H9 (cell line): ENCODE measurements around the gene STAP2. TPM values are rescaled to one million over a fixed set of nuclear protein-coding genes. Genes with fewer than 3 reads are reported as not detected.
A peak's percentile ranks its signal among the peaks of the same experiment; 100 is the strongest.

Experiments
- DNase-seq: peaks from one replicate; pipeline ENCODE4 v3.0.0-alpha.2; 2017
- H2AFZ ChIP-seq: one replicate; pipeline ENCODE4 v1.6.1; 2013; ENCODE audit warnings: mild to moderate bottlenecking, low read length, control low read depth, moderate library complexity
- H2AK5ac ChIP-seq: 2 replicates; pipeline ENCODE4 v1.6.1; 2013; ENCODE audit warnings: low read length, control low read depth, mixed read lengths; ENCODE audit not compliant: insufficient read length
- H2BK120ac ChIP-seq: one replicate; pipeline ENCODE4 v1.6.1; 2013; ENCODE audit warnings: low read depth, mild to moderate bottlenecking, low read length, control low read depth, inconsistent platforms; ENCODE audit not compliant: poor library complexity, severe bottlenecking
- H2BK12ac ChIP-seq: 2 replicates; pipeline ENCODE4 v1.6.1; 2013; ENCODE audit warnings: low read length, control low read depth, mixed read lengths, low read depth; ENCODE audit not compliant: insufficient read length
- H2BK15ac ChIP-seq: 2 replicates; pipeline ENCODE4 v1.6.1; 2013; ENCODE audit warnings: low read depth, low read length, control low read depth
- H2BK20ac ChIP-seq: one replicate; pipeline ENCODE4 v1.6.1; 2013; ENCODE audit warnings: low read depth, mild to moderate bottlenecking, low read length, control low read depth, inconsistent platforms; ENCODE audit not compliant: poor library complexity, severe bottlenecking
- H2BK5ac ChIP-seq: 2 replicates; pipeline ENCODE4 v1.6.1; 2013; ENCODE audit warnings: low read length, control low read depth, mixed read lengths; ENCODE audit not compliant: insufficient read length
- H3K14ac ChIP-seq: 2 replicates; pipeline ENCODE4 v1.6.1; 2013; ENCODE audit warnings: low read length, control low read depth; ENCODE audit not compliant: insufficient read depth
- H3K18ac ChIP-seq: 2 replicates; pipeline ENCODE4 v1.6.1; 2013; ENCODE audit warnings: low read depth, mild to moderate bottlenecking, mixed read lengths, low read length, control low read depth; ENCODE audit not compliant: insufficient read length
- H3K23ac ChIP-seq: 2 replicates; pipeline ENCODE4 v1.6.1; 2013; ENCODE audit warnings: low read length, control low read depth, mixed read lengths, low read depth; ENCODE audit not compliant: insufficient read length
- H3K23me2 ChIP-seq: 2 replicates; pipeline ENCODE4 v1.6.1; 2013; ENCODE audit warnings: low read depth, mild to moderate bottlenecking, mixed read lengths, low read length, control low read depth; ENCODE audit not compliant: insufficient read length, poor library complexity, severe bottlenecking
- H3K27ac ChIP-seq: 2 replicates; pipeline ENCODE4 v1.5.1; 2013; ENCODE audit warnings: low read length, control low read depth, mixed read lengths, low read depth; ENCODE audit not compliant: insufficient read length
- H3K27me3 ChIP-seq: 2 replicates; pipeline ENCODE4 v1.6.1; 2013; ENCODE audit warnings: low read length, control low read depth, inconsistent platforms; ENCODE audit not compliant: insufficient read depth
- H3K4ac ChIP-seq: 2 replicates; pipeline ENCODE4 v1.6.1; 2013; ENCODE audit warnings: low read depth, mild to moderate bottlenecking, control low read depth, inconsistent platforms, low read length, moderate library complexity
- H3K4me1 ChIP-seq: 2 replicates; pipeline ENCODE4 v1.6.1; 2013; ENCODE audit warnings: low read length, control low read depth, inconsistent platforms; ENCODE audit not compliant: insufficient read depth
- H3K4me2 ChIP-seq: 2 replicates; pipeline ENCODE4 v1.6.1; 2013; ENCODE audit warnings: low read length, control low read depth, mixed read lengths; ENCODE audit not compliant: insufficient read length, insufficient read depth
- H3K56ac ChIP-seq: 2 replicates; pipeline ENCODE4 v1.6.1; 2013; ENCODE audit warnings: low read depth, mild to moderate bottlenecking, mixed read lengths, low read length, control low read depth; ENCODE audit not compliant: insufficient read length
- H3K79me1 ChIP-seq: 2 replicates; pipeline ENCODE4 v1.6.1; 2013; ENCODE audit warnings: low read depth, mild to moderate bottlenecking, moderate library complexity, low read length, control low read depth, inconsistent platforms; ENCODE audit not compliant: insufficient read depth, poor library complexity, severe bottlenecking
- H3K79me2 ChIP-seq: 2 replicates; pipeline ENCODE4 v1.6.1; 2013; ENCODE audit warnings: low read length, control low read depth, inconsistent platforms; ENCODE audit not compliant: insufficient read depth
- H3K9ac ChIP-seq: 2 replicates; pipeline ENCODE4 v1.6.1; 2013; ENCODE audit warnings: low read length, control low read depth, mixed read lengths; ENCODE audit not compliant: insufficient read length; ENCODE audit errors: extremely low read depth
- H3K9me3 ChIP-seq: one replicate; pipeline ENCODE4 v1.6.1; 2013; ENCODE audit warnings: low read depth, low read length, inconsistent platforms; ENCODE audit not compliant: control insufficient read depth
- H3T11ph ChIP-seq: one replicate; pipeline ENCODE4 v1.6.1; 2013; ENCODE audit warnings: mild to moderate bottlenecking, low read length, control low read depth, inconsistent platforms
- H4K20me1 ChIP-seq: one replicate; pipeline ENCODE4 v1.6.1; 2013; ENCODE audit not compliant: control insufficient read depth, insufficient read length, insufficient read depth
- H4K5ac ChIP-seq: 2 replicates; pipeline ENCODE4 v1.6.1; 2013; ENCODE audit warnings: low read depth, mild to moderate bottlenecking, mixed read lengths, low read length, control low read depth; ENCODE audit not compliant: insufficient read length
- H4K8ac ChIP-seq: replicated peaks from 2 replicates; pipeline ENCODE4 v1.6.1; 2013; ENCODE audit warnings: low read length, control low read depth, mixed read lengths, low read depth; ENCODE audit not compliant: insufficient read length
- H4K91ac ChIP-seq: 2 replicates; pipeline ENCODE4 v1.6.1; 2013; ENCODE audit warnings: low read depth, mild to moderate bottlenecking, moderate library complexity, mixed read lengths, low read length, control low read depth; ENCODE audit not compliant: insufficient read length
- H3K27ac Mint-ChIP-seq, 3 experiments: 2 replicates in 2 of 3; 3 replicates in 1 of 3; pipeline ENCODE4 v1.8.0; 2020 to 2021; ENCODE audit warnings: mixed read lengths in 3 of 3, mild to moderate bottlenecking in 1 of 3, moderate library complexity in 1 of 3
- H3K27me3 Mint-ChIP-seq: 2 replicates; pipeline ENCODE4 v1.8.0; 2021; ENCODE audit warnings: low read depth, mild to moderate bottlenecking, moderate library complexity, mixed read lengths
- H3K36me3 Mint-ChIP-seq, 3 experiments: 2 replicates in 2 of 3; 3 replicates in 1 of 3; pipeline ENCODE4 v1.8.0; 2020 to 2021; ENCODE audit warnings: low read depth in 3 of 3, mixed read lengths in 3 of 3; ENCODE audit not compliant: insufficient read depth in 1 of 3
- H3K4me1 Mint-ChIP-seq, 2 experiments: 2 replicates each; pipeline ENCODE4 v1.8.0; 2020; ENCODE audit warnings: mixed read lengths in 2 of 2
- H3K4me3 Mint-ChIP-seq, 2 experiments: 2 replicates in 1 of 2; 3 replicates in 1 of 2; pipeline ENCODE4 v1.8.0; 2020 to 2021; ENCODE audit warnings: mild to moderate bottlenecking in 2 of 2, mixed read lengths in 2 of 2, moderate library complexity in 1 of 2
- H3K9me3 Mint-ChIP-seq, 2 experiments: 2 replicates in 1 of 2; 3 replicates in 1 of 2; pipeline ENCODE4 v1.8.0; 2020; ENCODE audit warnings: mild to moderate bottlenecking in 2 of 2, mixed read lengths in 2 of 2, moderate library complexity in 1 of 2
- WGBS: extraction: QIAGEN DNeasy Blood & Tissue Kit; methylation state at CpG from one replicate; pipeline ENCODE4 v1.1.7; 2013; ENCODE audit warnings: missing lambda C conversion rate, low lambda C conversion rate, mixed read lengths; ENCODE audit not compliant: insufficient read length; ENCODE audit errors: extremely low coverage; 5-methylcytosine and 5-hydroxymethylcytosine counted together
- total RNA-seq: library from RNA; stranded (reverse); gene quantifications from 2 replicates; pipeline ENCODE4 v1.2.1, GENCODE V29; 2021
- TF ChIP-seq, protein P1 (sequence below): fragments of 200-600 bp; sonication (generic); conservative IDR thresholded peaks from 3 replicates; pipeline ENCODE4 v1.8.0; 2021; ENCODE audit warnings: antibody characterized with exemption, mild to moderate bottlenecking

STAP2 gene
- total RNA-seq, 1 experiment from 2014 or later, result 20.2 TPM

- Histone ChIP-seq H2AFZ (no peak overlapping the region), H3K79me1 (no peaks in the 10 kb centered on the region), H4K5ac (no peak overlapping the region), H2BK20ac (no peak overlapping the region), H2AK5ac (no peak overlapping the region), H3K79me2 (no peaks in the 10 kb centered on the region), H3K9ac (no peak overlapping the region), H3T11ph (no peak overlapping the region), H4K8ac (no peak overlapping the region), H3K9me3 (no peaks in the 10 kb centered on the region), H3K23me2 (no peaks in the 10 kb centered on the region), H4K20me1 (no peaks in the 10 kb centered on the region), H2BK15ac (no peak overlapping the region), H2BK120ac (no peak overlapping the region), H3K23ac (no peak overlapping the region), H3K4me1 (no peaks in the 10 kb centered on the region), H3K27ac (no peak overlapping the region), H3K27me3 (no peaks in the 10 kb centered on the region), H2BK5ac (no peak overlapping the region), H2BK12ac (no peak overlapping the region), H3K18ac (no peak overlapping the region), H4K91ac (no peak overlapping the region), H3K56ac (no peak overlapping the region), H3K4ac (no peak overlapping the region), H3K4me2 (no peak overlapping the region), H3K14ac (no peak overlapping the region)
- TF ChIP-seq, protein P1, sequence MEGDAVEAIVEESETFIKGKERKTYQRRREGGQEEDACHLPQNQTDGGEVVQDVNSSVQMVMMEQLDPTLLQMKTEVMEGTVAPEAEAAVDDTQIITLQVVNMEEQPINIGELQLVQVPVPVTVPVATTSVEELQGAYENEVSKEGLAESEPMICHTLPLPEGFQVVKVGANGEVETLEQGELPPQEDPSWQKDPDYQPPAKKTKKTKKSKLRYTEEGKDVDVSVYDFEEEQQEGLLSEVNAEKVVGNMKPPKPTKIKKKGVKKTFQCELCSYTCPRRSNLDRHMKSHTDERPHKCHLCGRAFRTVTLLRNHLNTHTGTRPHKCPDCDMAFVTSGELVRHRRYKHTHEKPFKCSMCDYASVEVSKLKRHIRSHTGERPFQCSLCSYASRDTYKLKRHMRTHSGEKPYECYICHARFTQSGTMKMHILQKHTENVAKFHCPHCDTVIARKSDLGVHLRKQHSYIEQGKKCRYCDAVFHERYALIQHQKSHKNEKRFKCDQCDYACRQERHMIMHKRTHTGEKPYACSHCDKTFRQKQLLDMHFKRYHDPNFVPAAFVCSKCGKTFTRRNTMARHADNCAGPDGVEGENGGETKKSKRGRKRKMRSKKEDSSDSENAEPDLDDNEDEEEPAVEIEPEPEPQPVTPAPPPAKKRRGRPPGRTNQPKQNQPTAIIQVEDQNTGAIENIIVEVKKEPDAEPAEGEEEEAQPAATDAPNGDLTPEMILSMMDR, result no peak
- Mint-ChIP-seq H3K27me3 (peaks cover 8% of the 10 kb centered on the region), H3K27ac (peak overlapping the region in 2 of 3 experiments; percentile 35 to 62; a peak in 1 of 7 replicates), H3K4me1 (peaks cover 10 to 20% of the 10 kb centered on the region in 2 experiments), H3K36me3 (peaks cover 20 to 47% (median 40%) of the 10 kb centered on the region in 3 experiments; a peak in 6 of 7 replicates), H3K9me3 (no peaks in the 10 kb centered on the region; a peak in 1 of 5 replicates), H3K4me3 (peak overlapping the region; percentile 64 to 76)
- no CpG with 5 or more reads among the region's 16 CpGs for WGBS
- no peak for DNase-seq
Observed at GRCh38 chr19:4305659-4306058, 33.0 kb downstream of the STAP2 start.
